HG02588 (cell line): Measurements from ENCODE around the gene NHLH1.

Source experiments
- ATAC-seq: cut with Tn5 transposase; IDR thresholded peaks from one replicate; pipeline ENCODE4 v1.9.1; 2021; ENCODE audit warnings: mild to moderate bottlenecking, moderate library complexity; ENCODE audit not compliant: unreplicated experiment

NHLH1 gene

GRCh38 chr1:160409486-160409885 is 42.6 kb downstream of the NHLH1 start:
- ATAC-seq: no peak

GRCh38 chr1:160410406-160411005 is 43.6 kb downstream of the NHLH1 start:
- ATAC-seq: no peak

GRCh38 chr1:160411271-160412027 is 44.6 kb downstream of the NHLH1 start:
- ATAC-seq: no peak

DNA sequence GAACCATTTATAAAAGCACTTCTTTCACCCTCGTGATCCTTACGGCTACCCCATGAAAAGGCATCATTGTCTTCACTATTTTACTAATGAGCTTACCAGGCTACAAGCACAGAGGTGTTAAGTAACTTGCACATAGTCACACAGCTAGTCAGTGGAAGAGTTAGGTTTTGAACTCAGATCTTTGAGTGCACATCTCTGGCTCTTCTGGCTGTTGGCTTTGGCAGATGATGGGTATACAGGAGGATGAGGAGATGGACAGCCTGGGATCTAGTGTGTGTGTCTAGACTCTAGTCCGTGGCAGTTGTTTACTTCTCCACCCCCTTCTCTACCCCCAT is 45.1 kb downstream of the NHLH1 start:
- no peak for ATAC-seq

DNA sequence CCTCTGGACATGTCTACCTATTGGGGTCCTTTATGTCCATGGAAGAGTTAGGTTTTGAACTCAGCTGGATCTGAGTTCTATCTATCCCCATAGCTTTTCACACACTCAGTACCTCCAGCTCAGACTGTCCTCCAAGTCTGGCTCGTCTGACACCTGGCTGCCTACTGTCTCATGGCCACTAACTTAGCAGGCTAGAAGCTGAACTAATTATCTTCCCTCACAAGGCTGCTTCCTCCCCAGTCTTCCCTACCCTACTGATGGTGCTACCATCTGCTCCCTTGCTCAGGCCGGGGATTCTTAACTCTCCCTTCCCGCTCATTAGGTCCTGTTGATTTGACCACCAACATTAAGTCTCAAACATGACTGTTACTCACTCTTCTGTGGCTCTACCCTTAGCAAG is 46.8 kb downstream of the NHLH1 start:
- ATAC-seq: no peak

GRCh38 chr1:160414881-160415280 is 48.0 kb downstream of the NHLH1 start:
- ATAC-seq: no peak

- ATAC-seq: no peak
Measured at GRCh38 chr1:160415696-160416290, 48.9 kb downstream of the NHLH1 start.

GRCh38 chr1:160416369-160416768 is 49.5 kb downstream of the NHLH1 start:
- no peak for ATAC-seq

DNA sequence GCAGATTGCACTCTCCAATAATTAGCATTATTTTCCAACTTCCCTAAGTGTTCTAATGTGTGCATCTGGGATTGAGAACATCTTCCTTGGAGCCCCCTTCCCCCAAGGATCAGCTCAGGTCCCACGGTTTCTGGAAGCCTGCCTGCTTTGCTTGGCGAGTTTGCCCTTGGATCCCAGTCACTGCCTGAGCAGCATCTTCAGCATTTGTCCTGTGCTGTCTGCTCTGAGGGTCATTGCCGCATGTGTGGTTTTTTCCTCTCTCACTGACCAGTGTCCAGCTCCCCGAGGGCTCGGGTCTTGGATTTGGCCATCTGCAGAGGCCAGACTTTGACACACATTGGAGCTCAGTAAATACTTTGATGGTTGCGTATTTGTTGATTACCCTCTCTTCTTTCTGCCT is 51.6 kb downstream of the NHLH1 start:
- ATAC-seq: no peak

DNA sequence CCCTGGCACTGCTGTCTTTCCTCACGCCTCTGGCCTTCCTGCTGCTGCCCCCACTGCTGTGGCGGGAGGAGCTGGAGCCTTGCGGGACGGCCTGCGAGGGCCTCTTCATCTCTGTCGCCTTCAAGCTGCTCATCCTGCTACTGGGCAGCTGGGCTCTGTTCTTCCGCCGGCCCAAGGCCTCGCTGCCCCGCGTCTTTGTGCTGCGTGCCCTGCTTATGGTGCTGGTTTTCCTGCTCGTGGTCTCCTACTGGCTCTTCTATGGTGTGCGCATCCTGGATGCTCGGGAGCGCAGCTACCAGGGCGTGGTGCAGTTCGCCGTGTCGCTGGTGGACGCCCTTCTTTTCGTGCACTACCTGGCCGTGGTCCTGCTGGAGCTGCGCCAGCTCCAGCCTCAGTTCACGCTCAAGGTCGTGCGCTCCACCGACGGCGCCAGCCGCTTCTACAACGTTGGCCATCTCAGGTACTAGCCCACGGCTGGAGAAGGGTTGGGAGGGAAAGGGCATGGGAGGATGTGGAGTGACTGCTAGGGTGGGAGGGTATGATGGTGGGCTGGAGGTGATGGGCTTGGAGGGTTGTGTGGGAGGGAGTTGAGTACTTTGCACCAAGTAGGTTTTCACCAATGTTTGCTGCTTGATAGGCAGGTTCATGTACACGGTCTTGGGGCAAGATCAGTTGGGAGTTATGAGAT is 52.4 kb downstream of the NHLH1 start:
- ATAC-seq: no peak

DNA sequence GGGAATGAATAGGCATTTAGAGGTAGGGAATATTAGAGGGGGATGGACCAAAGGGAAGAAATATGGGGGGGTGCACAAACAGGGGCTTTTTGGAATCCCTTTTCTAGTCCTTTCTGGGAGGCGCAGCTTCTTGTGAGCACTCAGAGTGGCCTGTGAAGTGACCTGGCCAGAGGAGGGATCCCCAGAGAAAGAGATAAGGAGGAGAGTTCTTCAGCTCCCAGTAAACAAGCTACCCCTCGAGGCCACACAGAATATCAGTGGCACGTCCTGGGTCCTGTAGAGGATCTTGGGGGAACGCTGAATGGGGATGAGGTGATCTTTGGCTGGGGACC is 52.9 kb downstream of the NHLH1 start:
- no peak for ATAC-seq

DNA sequence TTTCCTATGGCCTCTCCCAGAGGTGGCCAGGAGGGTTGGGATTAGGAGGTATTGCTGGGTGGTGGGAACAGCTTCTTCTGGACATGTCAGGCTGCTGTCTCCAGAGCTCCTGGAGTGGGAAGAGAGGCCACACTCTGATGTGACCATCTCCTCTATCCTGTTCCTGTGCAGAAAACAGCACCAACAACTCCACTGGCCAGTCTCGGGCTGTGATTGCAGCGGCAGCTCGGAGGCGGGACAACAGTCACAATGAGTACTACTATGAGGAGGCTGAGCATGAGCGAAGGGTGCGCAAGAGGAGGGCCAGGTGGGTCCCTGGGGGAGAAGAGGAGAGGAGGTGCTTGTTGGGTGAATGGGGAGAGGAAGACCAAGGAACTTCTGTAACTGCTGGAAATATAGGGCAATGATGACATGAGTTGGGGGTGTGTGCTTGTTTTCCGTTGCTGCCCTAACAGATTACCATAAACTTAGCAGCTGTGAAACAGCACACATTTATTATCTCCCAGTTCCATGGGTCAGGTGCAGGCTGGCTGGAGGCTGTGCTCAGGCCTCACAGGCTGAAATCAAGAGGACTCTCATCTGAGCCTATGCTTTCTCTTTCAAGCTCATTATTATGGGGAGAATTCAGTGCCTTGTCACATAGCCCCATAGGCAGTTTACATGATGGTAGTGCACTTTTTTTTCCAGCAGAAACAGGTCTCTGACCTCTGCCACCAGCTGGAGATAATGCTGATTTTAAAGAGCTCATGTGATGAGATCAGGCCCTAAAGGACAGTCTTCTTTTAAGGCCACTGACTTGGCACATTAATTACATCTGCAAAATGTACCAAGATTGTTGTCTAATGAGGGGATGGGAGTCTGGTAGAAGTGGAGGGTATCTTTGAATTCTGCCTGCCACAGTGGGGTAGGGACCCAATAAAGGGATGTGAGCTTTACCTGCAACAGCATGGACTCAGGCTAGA is 54.3 kb downstream of the NHLH1 start:
- ATAC-seq: no peak

GRCh38 chr1:160421881-160422280 is 55.0 kb downstream of the NHLH1 start:
- no peak for ATAC-seq
